ENCODE measurements around the gene DHX38. TPM values are rescaled to one million over a fixed set of nuclear protein-coding genes. Genes with fewer than 3 reads are reported as not detected.

Gene DHX38
- total RNA-seq, 4 donors from 2014 or later = 26.9 to 75.3 (median 53.8) TPM

DNA sequence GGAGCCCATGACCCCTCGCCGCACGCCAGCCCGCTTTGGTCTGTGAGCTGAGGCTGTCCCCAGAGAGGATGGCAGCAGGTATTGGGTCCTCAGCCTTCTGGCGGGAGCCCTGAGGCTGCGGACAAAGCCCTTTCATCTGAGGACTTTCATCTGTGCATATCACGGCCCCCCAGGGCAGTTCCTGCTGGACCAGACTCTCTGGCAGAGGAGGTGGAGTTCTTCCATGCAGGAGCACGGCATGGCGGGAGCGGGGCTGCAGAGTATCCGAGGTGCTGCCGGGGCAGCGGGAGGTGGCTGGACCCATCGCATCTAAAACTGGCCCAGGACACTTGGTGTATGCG, 18.8 kb downstream of the DHX38 start:
- DNase-seq (no peak), ATAC-seq (no peak)
- peaks cover 0 to 56% of the 10 kb centered on the region in 2 donors for H3K36me3 ChIP-seq
- no peaks in the 10 kb centered on the region for H3K9me3 ChIP-seq
- no peaks in the 10 kb centered on the region for H3K4me1 ChIP-seq
- no peak overlapping the region for H3K27ac ChIP-seq
- H3K27me3 ChIP-seq = no peaks in the 10 kb centered on the region
- in situ Hi-C loops (cut with MboI; ENCODE audit: low sequenced_read_pairs in 4 of 4) = no loop called here
- no peak overlapping the region for H3K4me3 ChIP-seq
- TF ChIP-seq POLR2A (IDR thresholded peaks at IDR 0.05) = no peak
- TF ChIP-seq, protein P1, sequence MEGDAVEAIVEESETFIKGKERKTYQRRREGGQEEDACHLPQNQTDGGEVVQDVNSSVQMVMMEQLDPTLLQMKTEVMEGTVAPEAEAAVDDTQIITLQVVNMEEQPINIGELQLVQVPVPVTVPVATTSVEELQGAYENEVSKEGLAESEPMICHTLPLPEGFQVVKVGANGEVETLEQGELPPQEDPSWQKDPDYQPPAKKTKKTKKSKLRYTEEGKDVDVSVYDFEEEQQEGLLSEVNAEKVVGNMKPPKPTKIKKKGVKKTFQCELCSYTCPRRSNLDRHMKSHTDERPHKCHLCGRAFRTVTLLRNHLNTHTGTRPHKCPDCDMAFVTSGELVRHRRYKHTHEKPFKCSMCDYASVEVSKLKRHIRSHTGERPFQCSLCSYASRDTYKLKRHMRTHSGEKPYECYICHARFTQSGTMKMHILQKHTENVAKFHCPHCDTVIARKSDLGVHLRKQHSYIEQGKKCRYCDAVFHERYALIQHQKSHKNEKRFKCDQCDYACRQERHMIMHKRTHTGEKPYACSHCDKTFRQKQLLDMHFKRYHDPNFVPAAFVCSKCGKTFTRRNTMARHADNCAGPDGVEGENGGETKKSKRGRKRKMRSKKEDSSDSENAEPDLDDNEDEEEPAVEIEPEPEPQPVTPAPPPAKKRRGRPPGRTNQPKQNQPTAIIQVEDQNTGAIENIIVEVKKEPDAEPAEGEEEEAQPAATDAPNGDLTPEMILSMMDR (IDR thresholded peaks at IDR 0.05 in 4 of 5, conservative IDR thresholded peaks at IDR 0.05 in 1 of 5) = no peak
- intact Hi-C loops (cut with DNase I; ENCODE audit: low total_unique reads) = no loop called here

DNA sequence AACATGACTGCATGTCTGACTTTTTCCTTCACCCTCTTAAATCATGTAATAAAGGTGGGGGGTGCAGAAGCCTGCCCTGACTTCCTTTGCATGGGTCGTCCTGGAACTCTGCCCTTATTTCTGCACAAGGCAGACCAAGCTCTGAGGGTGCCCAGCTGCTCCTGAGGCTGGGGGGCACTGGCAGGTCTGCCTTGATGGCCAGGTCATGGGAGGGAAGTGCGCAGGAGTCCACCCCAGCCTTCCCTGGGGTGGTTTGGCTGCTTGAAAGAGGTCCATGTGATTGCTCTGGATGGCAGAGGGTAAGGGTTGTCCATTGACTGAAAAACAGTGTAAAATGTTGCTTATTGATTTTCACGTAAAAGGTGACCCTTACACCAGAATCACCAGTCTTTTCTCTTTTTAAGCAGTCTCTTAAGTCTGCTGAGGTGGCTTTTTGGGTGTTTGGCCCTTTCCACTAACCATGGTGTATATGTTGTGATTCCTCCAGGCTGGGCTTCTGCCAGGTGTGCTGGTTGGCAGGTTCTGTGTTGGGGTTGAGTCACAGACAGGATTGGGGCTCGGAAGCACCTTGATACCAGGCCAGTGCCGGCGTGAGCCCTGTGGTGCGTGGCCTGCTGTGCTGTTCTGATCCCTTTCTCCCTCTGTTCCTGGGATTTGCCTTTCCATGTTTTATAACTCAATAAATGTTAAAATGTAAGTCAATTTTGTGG, 19.4 kb downstream of the DHX38 start:
- Histone ChIP-seq H3K9me3 (no peaks in the 10 kb centered on the region), H3K4me1 (no peaks in the 10 kb centered on the region), H3K27ac (no peak overlapping the region), H3K27me3 (no peaks in the 10 kb centered on the region), H3K4me3 (no peak overlapping the region), H3K36me3 (peaks cover 0 to 49% of the 10 kb centered on the region in 2 donors)
- ATAC-seq (no peak), DNase-seq (no peak)
- in situ Hi-C loops (cut with MboI; ENCODE audit: low sequenced_read_pairs in 4 of 4) = no loop called here
- TF ChIP-seq POLR2A (IDR thresholded peaks at IDR 0.05) = no peak
- TF ChIP-seq, protein P1 (IDR thresholded peaks at IDR 0.05 in 4 of 5, conservative IDR thresholded peaks at IDR 0.05 in 1 of 5) = no peak
- intact Hi-C loops (cut with DNase I; ENCODE audit: low total_unique reads) = no loop called here

DNA sequence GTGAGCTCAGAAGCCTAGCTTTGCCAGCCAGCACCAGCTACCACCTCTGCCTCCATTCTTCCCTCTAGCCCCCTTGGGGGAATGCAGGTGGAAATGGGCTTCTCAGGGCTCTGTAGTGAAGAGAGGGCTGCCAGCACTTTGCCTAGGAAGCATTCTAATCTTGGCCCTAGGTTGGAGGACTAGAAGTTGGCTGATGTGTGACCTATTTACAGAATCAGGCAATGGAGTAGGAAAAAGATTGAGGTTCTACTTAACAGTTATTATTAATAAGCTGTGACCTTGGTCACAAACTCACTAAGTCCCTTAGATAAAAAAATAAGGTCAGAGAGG, 19.9 kb downstream of the DHX38 start:
- in situ Hi-C loops (cut with MboI; ENCODE audit: low sequenced_read_pairs in 4 of 4) (no loop called here), intact Hi-C loops (cut with DNase I; ENCODE audit: low total_unique reads) (no loop called here)
- Histone ChIP-seq H3K9me3 (no peaks in the 10 kb centered on the region), H3K27ac (no peak overlapping the region), H3K36me3 (peaks cover 0 to 44% of the 10 kb centered on the region in 2 donors), H3K4me1 (no peaks in the 10 kb centered on the region), H3K27me3 (no peaks in the 10 kb centered on the region), H3K4me3 (no peak overlapping the region)
- DNase-seq (no peak), ATAC-seq (no peak)
- TF ChIP-seq POLR2A (IDR thresholded peaks at IDR 0.05) = no peak
- TF ChIP-seq, protein P1 (IDR thresholded peaks at IDR 0.05 in 4 of 5, conservative IDR thresholded peaks at IDR 0.05 in 1 of 5) = no peak

DNA sequence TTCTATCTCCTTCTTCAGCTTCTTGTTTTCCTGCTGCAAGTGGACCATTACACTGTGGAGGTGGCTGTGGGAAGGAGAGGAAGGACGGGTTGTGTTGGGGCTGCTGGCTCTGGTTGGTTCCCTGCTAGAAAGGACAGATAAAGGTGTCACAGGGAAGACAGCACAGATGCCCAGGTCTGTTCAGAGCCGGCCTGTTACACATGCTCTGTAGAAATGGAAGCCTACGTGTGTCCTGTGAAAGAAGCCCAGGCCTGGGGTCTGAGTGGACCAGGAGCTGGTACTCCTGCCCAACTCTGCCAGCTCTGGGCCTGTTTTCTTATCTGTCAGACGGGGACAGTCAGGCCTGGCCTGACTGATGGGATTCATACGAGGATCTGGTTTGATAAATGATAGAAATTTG, 26.4 kb downstream of the DHX38 start:
- TF ChIP-seq, protein P1 (IDR thresholded peaks at IDR 0.05 in 4 of 5, conservative IDR thresholded peaks at IDR 0.05 in 1 of 5) = no peak
- TF ChIP-seq POLR2A (IDR thresholded peaks at IDR 0.05) = no peak
- DNase-seq (no peak), ATAC-seq (no peak)
- intact Hi-C loops (cut with DNase I; ENCODE audit: low total_unique reads) (no loop called here), in situ Hi-C loops (cut with MboI; ENCODE audit: low sequenced_read_pairs in 4 of 4) (no loop called here)
- Histone ChIP-seq H3K36me3 (no peaks in the 10 kb centered on the region), H3K27me3 (no peaks in the 10 kb centered on the region), H3K27ac (no peak overlapping the region), H3K4me1 (no peaks in the 10 kb centered on the region), H3K9me3 (no peaks in the 10 kb centered on the region), H3K4me3 (no peak overlapping the region)

DNA sequence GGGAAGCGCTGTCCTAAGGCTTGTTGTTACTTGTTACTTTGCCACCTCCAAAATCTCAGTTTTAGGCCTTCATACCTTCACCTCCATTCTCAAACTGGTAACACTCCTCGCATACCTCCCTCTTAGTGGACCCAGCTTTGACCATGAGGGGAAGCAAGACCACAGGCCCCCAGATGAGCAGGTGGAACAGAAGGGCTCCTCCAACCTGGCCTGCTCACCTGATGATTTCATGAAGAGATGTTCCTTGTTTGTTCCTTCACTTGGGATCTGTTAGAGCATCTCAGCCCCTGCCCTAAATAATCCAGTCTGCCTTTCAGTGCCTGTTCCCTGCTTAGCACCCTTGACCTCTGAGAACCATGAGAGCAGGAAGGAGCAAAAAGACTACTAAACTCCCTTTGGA, 28.7 kb downstream of the DHX38 start:
- H3K36me3 ChIP-seq = no peaks in the 10 kb centered on the region
- H3K4me1 ChIP-seq = no peaks in the 10 kb centered on the region
- TF ChIP-seq POLR2A (IDR thresholded peaks at IDR 0.05) = no peak
- TF ChIP-seq, protein P1 (IDR thresholded peaks at IDR 0.05 in 4 of 5, conservative IDR thresholded peaks at IDR 0.05 in 1 of 5) = no peak
- no peaks in the 10 kb centered on the region for H3K27me3 ChIP-seq
- H3K4me3 ChIP-seq = no peak overlapping the region
- DNase-seq (no peak), ATAC-seq (no peak)
- H3K9me3 ChIP-seq = no peaks in the 10 kb centered on the region
- intact Hi-C loops (cut with DNase I; ENCODE audit: low total_unique reads) (no loop called here), in situ Hi-C loops (cut with MboI; ENCODE audit: low sequenced_read_pairs in 4 of 4) (no loop called here)
- H3K27ac ChIP-seq = no peak overlapping the region
